Measurements from ENCODE around the gene GNAZ.

DNA sequence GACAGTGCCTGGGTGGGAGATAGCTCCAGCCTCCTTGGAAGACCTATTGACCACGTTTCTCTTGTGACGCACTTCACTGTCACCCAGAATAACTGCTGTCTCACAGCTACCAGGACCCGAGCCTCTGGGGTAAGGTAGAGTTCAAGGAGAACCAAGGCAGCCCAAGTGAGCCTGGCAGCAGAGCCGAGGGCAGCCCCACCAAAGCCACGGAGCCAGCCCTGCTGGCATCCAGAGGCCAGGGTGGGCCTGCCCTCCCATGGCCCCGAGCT is 38.7 kb downstream of the GNAZ start:
- TF ChIP-seq, protein P1, sequence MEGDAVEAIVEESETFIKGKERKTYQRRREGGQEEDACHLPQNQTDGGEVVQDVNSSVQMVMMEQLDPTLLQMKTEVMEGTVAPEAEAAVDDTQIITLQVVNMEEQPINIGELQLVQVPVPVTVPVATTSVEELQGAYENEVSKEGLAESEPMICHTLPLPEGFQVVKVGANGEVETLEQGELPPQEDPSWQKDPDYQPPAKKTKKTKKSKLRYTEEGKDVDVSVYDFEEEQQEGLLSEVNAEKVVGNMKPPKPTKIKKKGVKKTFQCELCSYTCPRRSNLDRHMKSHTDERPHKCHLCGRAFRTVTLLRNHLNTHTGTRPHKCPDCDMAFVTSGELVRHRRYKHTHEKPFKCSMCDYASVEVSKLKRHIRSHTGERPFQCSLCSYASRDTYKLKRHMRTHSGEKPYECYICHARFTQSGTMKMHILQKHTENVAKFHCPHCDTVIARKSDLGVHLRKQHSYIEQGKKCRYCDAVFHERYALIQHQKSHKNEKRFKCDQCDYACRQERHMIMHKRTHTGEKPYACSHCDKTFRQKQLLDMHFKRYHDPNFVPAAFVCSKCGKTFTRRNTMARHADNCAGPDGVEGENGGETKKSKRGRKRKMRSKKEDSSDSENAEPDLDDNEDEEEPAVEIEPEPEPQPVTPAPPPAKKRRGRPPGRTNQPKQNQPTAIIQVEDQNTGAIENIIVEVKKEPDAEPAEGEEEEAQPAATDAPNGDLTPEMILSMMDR (IDR thresholded peaks at IDR 0.05), result no peak
- no peak for TF ChIP-seq POLR2A (IDR thresholded peaks at IDR 0.05; ENCODE audit: low read length)
- TF ChIP-seq, protein P2, sequence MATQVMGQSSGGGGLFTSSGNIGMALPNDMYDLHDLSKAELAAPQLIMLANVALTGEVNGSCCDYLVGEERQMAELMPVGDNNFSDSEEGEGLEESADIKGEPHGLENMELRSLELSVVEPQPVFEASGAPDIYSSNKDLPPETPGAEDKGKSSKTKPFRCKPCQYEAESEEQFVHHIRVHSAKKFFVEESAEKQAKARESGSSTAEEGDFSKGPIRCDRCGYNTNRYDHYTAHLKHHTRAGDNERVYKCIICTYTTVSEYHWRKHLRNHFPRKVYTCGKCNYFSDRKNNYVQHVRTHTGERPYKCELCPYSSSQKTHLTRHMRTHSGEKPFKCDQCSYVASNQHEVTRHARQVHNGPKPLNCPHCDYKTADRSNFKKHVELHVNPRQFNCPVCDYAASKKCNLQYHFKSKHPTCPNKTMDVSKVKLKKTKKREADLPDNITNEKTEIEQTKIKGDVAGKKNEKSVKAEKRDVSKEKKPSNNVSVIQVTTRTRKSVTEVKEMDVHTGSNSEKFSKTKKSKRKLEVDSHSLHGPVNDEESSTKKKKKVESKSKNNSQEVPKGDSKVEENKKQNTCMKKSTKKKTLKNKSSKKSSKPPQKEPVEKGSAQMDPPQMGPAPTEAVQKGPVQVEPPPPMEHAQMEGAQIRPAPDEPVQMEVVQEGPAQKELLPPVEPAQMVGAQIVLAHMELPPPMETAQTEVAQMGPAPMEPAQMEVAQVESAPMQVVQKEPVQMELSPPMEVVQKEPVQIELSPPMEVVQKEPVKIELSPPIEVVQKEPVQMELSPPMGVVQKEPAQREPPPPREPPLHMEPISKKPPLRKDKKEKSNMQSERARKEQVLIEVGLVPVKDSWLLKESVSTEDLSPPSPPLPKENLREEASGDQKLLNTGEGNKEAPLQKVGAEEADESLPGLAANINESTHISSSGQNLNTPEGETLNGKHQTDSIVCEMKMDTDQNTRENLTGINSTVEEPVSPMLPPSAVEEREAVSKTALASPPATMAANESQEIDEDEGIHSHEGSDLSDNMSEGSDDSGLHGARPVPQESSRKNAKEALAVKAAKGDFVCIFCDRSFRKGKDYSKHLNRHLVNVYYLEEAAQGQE (IDR thresholded peaks at IDR 0.05), result no peak
- no peak for TF ChIP-seq EP300 (IDR thresholded peaks at IDR 0.05)
- no peak for TF ChIP-seq ZFP36 (IDR thresholded peaks at IDR 0.05; ENCODE audit: borderline replicate concordance, partially characterized antibody)
- TF ChIP-seq CEBPB (IDR thresholded peaks at IDR 0.05), result no peak
- TF ChIP-seq MAFK (IDR thresholded peaks at IDR 0.05; ENCODE audit: partially characterized antibody), result no peak
- TF ChIP-seq RFX5 (IDR thresholded peaks at IDR 0.05), result no peak
- TF ChIP-seq SMC3 (IDR thresholded peaks at IDR 0.05), result no peak

Measured in A549 (cell line).